Loucy (cell line): ENCODE data around the gene IL36RN.

Source experiments
- H2AFZ ChIP-seq: fragments of 200-600 bp; sonication (generic); 2 replicates; pipeline ENCODE4 v1.6.0; 2016; ENCODE audit warnings: antibody characterized with exemption, mild to moderate bottlenecking, low read length, moderate library complexity
- H3F3A ChIP-seq: fragments of 200-600 bp; 2 replicates; pipeline ENCODE4 v1.6.0; 2016; ENCODE audit warnings: antibody characterized with exemption, low read depth, mild to moderate bottlenecking
- H3K27me3 ChIP-seq: fragments of 200-600 bp; sonication (generic); 2 replicates; pipeline ENCODE4 v1.6.1; 2014; ENCODE audit warnings: low read length, mild to moderate bottlenecking; ENCODE audit not compliant: insufficient read depth, poor library complexity, severe bottlenecking
- H3K36me3 ChIP-seq: fragments of 200-600 bp; sonication (generic); 2 replicates; pipeline ENCODE4 v1.6.1; 2016; ENCODE audit warnings: low read length; ENCODE audit not compliant: insufficient read depth
- H3K4me1 ChIP-seq: fragments of 200-600 bp; sonication (generic); 2 replicates; pipeline ENCODE4 v1.5.1; 2014; ENCODE audit warnings: low read length, mild to moderate bottlenecking; ENCODE audit not compliant: insufficient read depth, poor library complexity, severe bottlenecking
- H3K4me2 ChIP-seq: fragments of 200-600 bp; sonication (generic); 2 replicates; pipeline ENCODE4 v1.6.0; 2014; ENCODE audit warnings: antibody characterized with exemption, low read length, low read depth, mild to moderate bottlenecking; ENCODE audit not compliant: poor library complexity, severe bottlenecking
- H3K4me3 ChIP-seq: fragments of 200-600 bp; sonication (generic); 2 replicates; pipeline ENCODE4 v1.5.1; 2014; ENCODE audit warnings: low read length, mild to moderate bottlenecking, mixed read lengths; ENCODE audit not compliant: poor library complexity, severe bottlenecking
- H3K79me2 ChIP-seq: fragments of 200-600 bp; sonication (generic); 2 replicates; pipeline ENCODE4 v1.6.1; 2014; ENCODE audit warnings: low read length; ENCODE audit not compliant: insufficient read depth
- H3K9ac ChIP-seq: fragments of 200-600 bp; sonication (generic); 2 replicates; pipeline ENCODE4 v1.6.0; 2014; ENCODE audit warnings: mild to moderate bottlenecking, low read depth, low read length, moderate library complexity; ENCODE audit not compliant: poor library complexity, severe bottlenecking
- H3K9me2 ChIP-seq: fragments of 200-600 bp; sonication (generic); replicated peaks from 2 replicates; pipeline ENCODE4 v1.6.1; 2016; ENCODE audit warnings: low read depth, low read length, mixed read lengths
- H3K9me3 ChIP-seq: fragments of 200-600 bp; sonication (generic); 2 replicates; pipeline ENCODE4 v1.6.1; 2014; ENCODE audit warnings: mild to moderate bottlenecking, antibody characterized with exemption, low read length, low read depth; ENCODE audit not compliant: insufficient read depth
- H4K20me1 ChIP-seq: fragments of 200-600 bp; sonication (generic); 2 replicates; pipeline ENCODE4 v1.6.0; 2014; ENCODE audit warnings: antibody characterized with exemption, low read length, mild to moderate bottlenecking; ENCODE audit not compliant: insufficient read depth, poor library complexity, severe bottlenecking
- EZH2phosphoT487 ChIP-seq: fragments of 200-600 bp; IDR thresholded peaks from 2 replicates; pipeline ENCODE4 v1.6.1; 2018; ENCODE audit warnings: antibody characterized with exemption, mild to moderate bottlenecking, moderate library complexity, borderline replicate concordance
- TF ChIP-seq, protein P1 (sequence below): fragments of 200-600 bp; sonication (generic); conservative IDR thresholded peaks from 2 replicates; pipeline ENCODE4 v1.5.1; 2014; ENCODE audit warnings: mild to moderate bottlenecking, antibody characterized with exemption, low read length

IL36RN gene

DNA sequence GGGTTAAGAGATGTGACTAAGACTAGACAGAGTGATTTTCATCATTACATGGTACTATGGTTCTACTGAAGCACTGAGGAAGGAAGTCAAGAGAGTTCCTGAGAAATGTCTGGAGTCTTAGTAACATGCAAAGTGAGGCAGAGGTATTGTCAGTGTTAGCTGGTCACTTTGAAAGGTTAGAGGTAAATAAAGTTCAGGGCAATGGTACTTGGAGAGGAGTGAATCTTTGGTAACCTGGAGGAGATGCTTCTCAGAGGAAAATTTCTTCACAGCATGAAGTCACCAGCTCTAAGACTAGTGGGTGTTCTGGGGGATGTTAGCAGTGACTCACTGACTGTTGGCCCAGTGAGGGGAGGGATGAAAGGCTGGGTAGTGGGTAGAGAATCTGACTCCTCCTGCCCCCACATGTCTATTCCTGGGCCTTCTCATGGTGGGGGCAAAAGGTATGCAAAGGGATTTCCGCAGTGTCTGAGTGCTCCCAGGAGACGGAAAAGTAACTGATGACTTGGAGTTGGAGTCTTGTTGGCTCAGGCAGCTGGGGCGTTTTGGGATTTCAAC lies 45.1 kb downstream of the IL36RN start:
- no peaks in the 10 kb centered on the region for H3K4me1 ChIP-seq
- H3K9ac ChIP-seq, result no peak overlapping the region
- H3K9me3 ChIP-seq, result no peaks in the 10 kb centered on the region
- no peak overlapping the region for H3K4me2 ChIP-seq
- TF ChIP-seq, protein P1, sequence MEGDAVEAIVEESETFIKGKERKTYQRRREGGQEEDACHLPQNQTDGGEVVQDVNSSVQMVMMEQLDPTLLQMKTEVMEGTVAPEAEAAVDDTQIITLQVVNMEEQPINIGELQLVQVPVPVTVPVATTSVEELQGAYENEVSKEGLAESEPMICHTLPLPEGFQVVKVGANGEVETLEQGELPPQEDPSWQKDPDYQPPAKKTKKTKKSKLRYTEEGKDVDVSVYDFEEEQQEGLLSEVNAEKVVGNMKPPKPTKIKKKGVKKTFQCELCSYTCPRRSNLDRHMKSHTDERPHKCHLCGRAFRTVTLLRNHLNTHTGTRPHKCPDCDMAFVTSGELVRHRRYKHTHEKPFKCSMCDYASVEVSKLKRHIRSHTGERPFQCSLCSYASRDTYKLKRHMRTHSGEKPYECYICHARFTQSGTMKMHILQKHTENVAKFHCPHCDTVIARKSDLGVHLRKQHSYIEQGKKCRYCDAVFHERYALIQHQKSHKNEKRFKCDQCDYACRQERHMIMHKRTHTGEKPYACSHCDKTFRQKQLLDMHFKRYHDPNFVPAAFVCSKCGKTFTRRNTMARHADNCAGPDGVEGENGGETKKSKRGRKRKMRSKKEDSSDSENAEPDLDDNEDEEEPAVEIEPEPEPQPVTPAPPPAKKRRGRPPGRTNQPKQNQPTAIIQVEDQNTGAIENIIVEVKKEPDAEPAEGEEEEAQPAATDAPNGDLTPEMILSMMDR, result no peak
- no peak for TF ChIP-seq EZH2phosphoT487
- 0 out of 2 replicates have a peak, but pooled peaks cover 3% of the 10 kb centered on the region for H3K9me2 ChIP-seq
- no peak overlapping the region for H3K4me3 ChIP-seq
- no peak overlapping the region for H2AFZ ChIP-seq
- H3K36me3 ChIP-seq, result no peaks in the 10 kb centered on the region
- H4K20me1 ChIP-seq, result no peaks in the 10 kb centered on the region
- H3F3A ChIP-seq, result no peaks in the 10 kb centered on the region
- no peaks in the 10 kb centered on the region for H3K79me2 ChIP-seq
- no peaks in the 10 kb centered on the region for H3K27me3 ChIP-seq

DNA sequence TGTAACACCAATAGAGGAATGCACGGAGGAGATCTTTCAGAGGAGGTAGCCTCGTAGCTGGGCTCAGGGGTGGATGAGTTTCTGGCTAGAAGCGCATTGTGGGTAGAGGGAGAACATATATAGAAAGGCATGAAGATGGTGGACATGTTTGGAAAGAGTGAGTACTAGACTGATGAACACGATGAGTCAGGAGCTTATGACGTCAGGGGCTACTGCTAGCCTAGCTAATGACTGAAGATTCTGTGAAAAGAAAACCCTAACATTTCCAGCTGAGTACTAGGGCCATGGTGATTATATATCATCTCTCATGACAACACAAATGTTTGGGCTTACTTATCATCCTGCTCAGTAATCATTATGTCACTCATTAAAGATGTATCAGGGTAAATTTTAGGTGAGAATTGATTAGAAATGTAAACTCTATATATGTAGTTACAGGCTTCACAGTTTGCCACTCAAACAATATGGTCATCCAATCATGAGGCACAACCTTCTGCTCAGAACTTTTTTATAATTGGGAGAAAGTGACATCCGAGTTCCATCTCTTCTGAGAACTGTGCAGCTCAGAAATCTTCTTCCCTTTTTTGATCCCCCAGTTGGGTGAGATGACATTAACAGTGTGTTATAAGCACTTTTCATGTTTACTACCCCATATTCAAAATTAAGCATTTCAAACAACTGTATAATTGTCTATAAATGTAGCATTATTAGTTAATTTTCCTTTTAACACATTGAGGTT lies 46.2 kb downstream of the IL36RN start:
- Histone ChIP-seq H3K79me2 (no peaks in the 10 kb centered on the region), H3K9ac (no peak overlapping the region), H3K9me2 (0 out of 2 replicates have a peak, but pooled peaks cover 3% of the 10 kb centered on the region), H3K27me3 (no peaks in the 10 kb centered on the region), H2AFZ (no peak overlapping the region), H3K4me3 (no peak overlapping the region), H3K4me1 (no peaks in the 10 kb centered on the region), H4K20me1 (no peaks in the 10 kb centered on the region), H3K9me3 (no peaks in the 10 kb centered on the region), H3F3A (no peaks in the 10 kb centered on the region), H3K4me2 (no peak overlapping the region), H3K36me3 (no peaks in the 10 kb centered on the region)
- TF ChIP-seq, protein P1, result no peak
- TF ChIP-seq EZH2phosphoT487, result no peak

DNA sequence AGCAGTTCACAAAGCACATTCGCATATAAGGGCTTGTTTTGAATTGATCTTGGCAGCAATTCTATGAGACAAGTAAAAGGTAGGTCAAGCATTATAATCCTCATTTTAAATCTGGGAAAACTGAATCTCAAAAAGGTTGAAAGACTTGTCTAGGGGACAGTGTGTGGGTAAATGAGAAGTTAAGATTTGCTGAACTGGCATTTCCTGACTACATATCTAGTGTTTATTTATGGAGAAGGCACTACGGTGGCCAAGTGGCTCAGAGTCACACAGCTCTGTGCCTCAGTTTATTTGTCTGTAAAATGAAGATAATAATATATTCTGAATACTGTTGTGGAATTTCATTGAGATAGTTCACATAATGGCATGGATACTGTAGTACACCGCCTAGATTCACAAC lies 52.1 kb downstream of the IL36RN start:
- Histone ChIP-seq H3K9me3 (no peaks in the 10 kb centered on the region), H3K9ac (no peak overlapping the region), H2AFZ (no peak overlapping the region), H3K4me2 (no peak overlapping the region), H3F3A (no peaks in the 10 kb centered on the region), H3K9me2 (no peaks in the 10 kb centered on the region), H3K4me3 (no peak overlapping the region), H3K4me1 (no peaks in the 10 kb centered on the region), H3K27me3 (no peaks in the 10 kb centered on the region), H3K79me2 (no peaks in the 10 kb centered on the region), H4K20me1 (no peaks in the 10 kb centered on the region), H3K36me3 (no peaks in the 10 kb centered on the region)
- no peak for TF ChIP-seq EZH2phosphoT487
